Urinary bladder (tissue), 4 donors: ENCODE data around the gene SEC23B. TPM values are rescaled to one million over a fixed set of nuclear protein-coding genes. Genes with fewer than 3 reads are reported as not detected.
A peak's percentile ranks its signal among the peaks of the same experiment; 100 is the strongest.
"Not testable (repeated sequence)": the region's sequence is repeated elsewhere in the genome, so short reads cannot be mapped to it uniquely, and the experiment has no call there.

Experiments
- DNase-seq: peaks from one replicate; pipeline ENCODE4 v3.0.0-alpha.2; 2015; ENCODE audit errors: extremely low spot score
- H3K27ac ChIP-seq: one replicate; pipeline ENCODE4 v1.5.1; 2013; ENCODE audit warnings: low read depth, mild to moderate bottlenecking, moderate library complexity
- H3K36me3 ChIP-seq: one replicate; pipeline ENCODE4 v1.6.1; 2013; ENCODE audit warnings: mild to moderate bottlenecking, moderate library complexity; ENCODE audit not compliant: insufficient read depth
- H3K4me1 ChIP-seq: one replicate; pipeline ENCODE4 v1.6.1; 2013; ENCODE audit warnings: mild to moderate bottlenecking, moderate library complexity; ENCODE audit not compliant: insufficient read depth
- H3K4me3 ChIP-seq: one replicate; pipeline ENCODE4 v1.5.1; 2013; ENCODE audit warnings: low read depth, low read length
- WGBS: extraction: QIAGEN DNeasy Blood & Tissue Kit; methylation state at CpG from one replicate; pipeline ENCODE4 v1.1.7; 2013; 5-methylcytosine and 5-hydroxymethylcytosine counted together
- polyA plus RNA-seq: library from polyadenylated mRNA; stranded (reverse); fragments of 200-250 nt; gene quantifications from one replicate; pipeline ENCODE4 v1.2.3, GENCODE V29; 2013
- total RNA-seq: library from RNA; depleted of rRNA; stranded (reverse); fragments of >200 nt; gene quantifications from one replicate; pipeline ENCODE4 v1.2.3, GENCODE V29; 2014
- donor health status: healthy with polysubstance abuse.
- donor health status: healthy.

The SEC23B gene
- 31.9 TPM for total RNA-seq
- polyA plus RNA-seq: 15.1 TPM

GRCh38 chr20:18507218-18508191 is at the start of gene SEC23B:
Gene SEC23B, plus strand, starts transcription at chr20:18507940. Its CDS starts 2,896 bp downstream, at chr20:18510836.
- Histone ChIP-seq H3K4me3 (peak within 1 kb of the TSS; percentile 72), H3K27ac (peak within 1 kb of the TSS; percentile 98), H3K4me1 (no peaks in the 10 kb centered on the region), H3K36me3 (no peaks in the 10 kb centered on the region)
- under 1% methylated on average over 69 of the region's 69 CpGs for WGBS
- peak; percentile 95 for DNase-seq

GRCh38 chr20:18465536-18466200 is 42.1 kb upstream of the SEC23B start:
- H3K4me1 ChIP-seq: no peaks in the 10 kb centered on the region
- no peak for DNase-seq
- WGBS: 46% methylated on average over 6 of the region's 6 CpGs
- no peak overlapping the region for H3K27ac ChIP-seq
- no peak overlapping the region for H3K4me3 ChIP-seq
- H3K36me3 ChIP-seq: no peaks in the 10 kb centered on the region

GRCh38 chr20:18466574-18466893 is 41.2 kb upstream of the SEC23B start:
- peak overlapping the region; percentile 79 for H3K4me3 ChIP-seq
- no peak overlapping the region for H3K27ac ChIP-seq
- no peaks in the 10 kb centered on the region for H3K4me1 ChIP-seq
- under 1% methylated on average over 15 of the region's 15 CpGs for WGBS
- DNase-seq: no peak
- H3K36me3 ChIP-seq: no peaks in the 10 kb centered on the region

GRCh38 chr20:18466894-18467730 is 40.6 kb upstream of the SEC23B start, which contains the start of the genes DZANK1 and POLR3F:
Gene DZANK1, minus strand, starts transcription at chr20:18467030. Its CDS starts 1,672 bp downstream, at chr20:18465358.
Gene POLR3F, plus strand, starts transcription at chr20:18467390. Its CDS starts 117 bp downstream, at chr20:18467507.
- under 1% methylated on average over 57 of the region's 57 CpGs for WGBS
- Histone ChIP-seq H3K36me3 (no peaks in the 10 kb centered on the region), H3K4me1 (no peaks in the 10 kb centered on the region), H3K4me3 (peak within 1 kb of the TSS; percentile 79), H3K27ac (peak within 1 kb of the TSS; percentile 83)
- peak; percentile 92 for DNase-seq

- Histone ChIP-seq H3K4me3 (no peak overlapping the region), H3K36me3 (peaks cover 8% of the 10 kb centered on the region), H3K4me1 (no peaks in the 10 kb centered on the region), H3K27ac (no peak overlapping the region)
- DNase-seq: no peak
- WGBS: 99% methylated on average over 1 of the region's 1 CpG
These were observed 30.5 kb upstream of the SEC23B start for GRCh38 chr20:18477218-18477617.

- peaks cover 10% of the 10 kb centered on the region for H3K36me3 ChIP-seq
- H3K4me1 ChIP-seq: no peaks in the 10 kb centered on the region
- H3K4me3 ChIP-seq: no peak overlapping the region
- 89% methylated on average over 1 of the region's 1 CpG for WGBS
- no peak for DNase-seq
- H3K27ac ChIP-seq: no peak overlapping the region
These were observed 29.9 kb upstream of the SEC23B start for GRCh38 chr20:18477821-18478220.

- no peak overlapping the region for H3K4me3 ChIP-seq
- H3K36me3 ChIP-seq: peaks cover 6% of the 10 kb centered on the region
- no peak for DNase-seq
- H3K4me1 ChIP-seq: no peaks in the 10 kb centered on the region
- WGBS: 96% methylated on average over 4 of the region's 4 CpGs
- no peak overlapping the region for H3K27ac ChIP-seq
These were observed 26.1 kb upstream of the SEC23B start for GRCh38 chr20:18481596-18481995.

- WGBS: 96% methylated on average over 3 of the region's 3 CpGs
- H3K4me3 ChIP-seq: no peak overlapping the region
- peaks cover 2% of the 10 kb centered on the region for H3K36me3 ChIP-seq
- no peak for DNase-seq
- no peak overlapping the region for H3K27ac ChIP-seq
- no peaks in the 10 kb centered on the region for H3K4me1 ChIP-seq
These were observed 19.4 kb upstream of the SEC23B start for GRCh38 chr20:18488301-18488700.

- no peaks in the 10 kb centered on the region for H3K4me1 ChIP-seq
- 16% methylated on average over 7 of the region's 7 CpGs for WGBS
- peak overlapping the region; percentile 77 for H3K4me3 ChIP-seq
- H3K36me3 ChIP-seq: no peaks in the 10 kb centered on the region
- H3K27ac ChIP-seq: no peak overlapping the region
- DNase-seq: no peak
These were observed 11.7 kb upstream of the SEC23B start for GRCh38 chr20:18496042-18496441.

GRCh38 chr20:18496740-18497592 is 10.8 kb upstream of the SEC23B start, which contains the start of gene RBBP9:
Gene RBBP9, minus strand, starts transcription at chr20:18497225. Its CDS starts 58 bp downstream, at chr20:18497167.
- Histone ChIP-seq H3K27ac (no peak within 1 kb of the TSS), H3K4me3 (peak within 1 kb of the TSS; percentile 77), H3K4me1 (no peaks in the 10 kb centered on the region), H3K36me3 (no peaks in the 10 kb centered on the region)
- under 1% methylated on average over 31 of the region's 31 CpGs for WGBS
- DNase-seq: peak; percentile 75

GRCh38 chr20:18497603-18498002 is 10.1 kb upstream of the SEC23B start:
- Histone ChIP-seq H3K36me3 (no peaks in the 10 kb centered on the region), H3K27ac (no peak overlapping the region), H3K4me3 (no peak overlapping the region), H3K4me1 (no peaks in the 10 kb centered on the region)
- DNase-seq: no peak
- 89% methylated on average over 3 of the region's 3 CpGs for WGBS

- 70% methylated on average over 1 of the region's 1 CpG for WGBS
These were observed 6.1 kb upstream of the SEC23B start for GRCh38 chr20:18501672-18502071.

More at GRCh38 chr20:18501672-18502071, 6.1 kb upstream of the SEC23B start:
- not testable (repeated sequence) for DNase-seq, H3K27ac ChIP-seq, H3K4me1 ChIP-seq, H3K4me3 ChIP-seq, H3K36me3 ChIP-seq
